PC-3 (cell line): ENCODE results near the gene CFAP299. TPM values are rescaled to one million over a fixed set of nuclear protein-coding genes. Genes with fewer than 3 reads are reported as not detected.
A peak's percentile ranks its signal among the peaks of the same experiment; 100 is the strongest.

ENCODE experiments used
- ATAC-seq: fragments of 200-7000 bp; cut with Tn5 transposase; 2 replicates; pipeline ENCODE4 v1.9.1; 2020; ENCODE audit warnings: mild to moderate bottlenecking, moderate library complexity
- BruUV-seq: library from RNA; stranded (reverse); fragments of 400-500 nt; replicated peaks from 2 replicates; lab custom pipeline; 2021; lab: Mats Ljungman, UMichigan
- CTCF ChIA-PET: fragments of 300-600 bp; sonication (Branson Sonifier 250); formaldehyde crosslinking; loops from one replicate; lab custom pipeline; 2022; ENCODE audit warnings: antibody characterized with exemption; lab: Charles Lee
- POLR2A ChIA-PET: fragments of 300-600 bp; sonication (Branson Sonifier 250); formaldehyde crosslinking; loops from one replicate; lab custom pipeline; 2022; ENCODE audit warnings: antibody characterized with exemption; ENCODE audit not compliant: unreplicated experiment; lab: Charles Lee
- DNase-seq: peaks from one replicate; pipeline ENCODE4 v3.0.0-alpha.2; 2015
- H2AFZ ChIP-seq: fragments of 300-600 bp; sonication (generic); 2 replicates; pipeline ENCODE4 v1.6.0; 2016; ENCODE audit warnings: antibody characterized with exemption, low read length
- H3F3A ChIP-seq: fragments of 300-600 bp; sonication (generic); one replicate; pipeline ENCODE4 v1.6.0; 2017; ENCODE audit warnings: antibody characterized with exemption, low read length, control low read depth, mild to moderate bottlenecking; ENCODE audit not compliant: unreplicated experiment
- H3K27ac ChIP-seq: fragments of 300-600 bp; sonication (generic); 2 replicates; pipeline ENCODE4 v1.5.1; 2016; ENCODE audit warnings: mild to moderate bottlenecking, low read length
- H3K27me3 ChIP-seq: fragments of 300-600 bp; sonication (generic); 2 replicates; pipeline ENCODE4 v1.6.1; 2016; ENCODE audit warnings: low read length, mixed read lengths
- H3K36me3 ChIP-seq: fragments of 300-600 bp; sonication (generic); 2 replicates; pipeline ENCODE4 v1.6.1; 2016; ENCODE audit warnings: low read depth, mixed run types, low read length, mixed read lengths
- H3K4me1 ChIP-seq: fragments of 300-600 bp; sonication (generic); 2 replicates; pipeline ENCODE4 v1.5.1; 2016; ENCODE audit warnings: low read length; ENCODE audit not compliant: insufficient read depth
- H3K4me2 ChIP-seq: fragments of 300-600 bp; sonication (generic); 2 replicates; pipeline ENCODE4 v1.6.0; 2016; ENCODE audit warnings: low read length
- H3K4me3 ChIP-seq: fragments of 300-600 bp; sonication (generic); 2 replicates; pipeline ENCODE4 v1.5.1; 2016; ENCODE audit warnings: mild to moderate bottlenecking, low read length, mixed read lengths
- H3K79me2 ChIP-seq: fragments of 300-600 bp; sonication (generic); 2 replicates; pipeline ENCODE4 v1.6.1; 2017; ENCODE audit warnings: low read length, mixed read lengths
- H3K9ac ChIP-seq: fragments of 300-600 bp; sonication (generic); 2 replicates; pipeline ENCODE4 v1.6.0; 2016; ENCODE audit warnings: mild to moderate bottlenecking, low read length
- H3K9me2 ChIP-seq: fragments of 300-600 bp; sonication (generic); replicated peaks from 2 replicates; pipeline ENCODE4 v1.6.1; 2016; ENCODE audit warnings: mixed run types, low read length, mixed read lengths
- H3K9me3 ChIP-seq: fragments of 300-600 bp; sonication (generic); 2 replicates; pipeline ENCODE4 v1.6.1; 2016; ENCODE audit warnings: low read length, mixed read lengths
- H4K20me1 ChIP-seq: fragments of 300-600 bp; sonication (generic); 2 replicates; pipeline ENCODE4 v1.6.1; 2016; ENCODE audit warnings: low read length, mixed read lengths
- EZH2 ChIP-seq: fragments of 300-600 bp; sonication (generic); IDR thresholded peaks from one replicate; pipeline ENCODE4 v1.6.1; 2017; ENCODE audit warnings: antibody characterized with exemption, mild to moderate bottlenecking, low read length; ENCODE audit not compliant: unreplicated experiment
- EZH2phosphoT487 ChIP-seq: fragments of 300-600 bp; sonication (generic); IDR thresholded peaks from 2 replicates; pipeline ENCODE4 v1.6.1; 2018; ENCODE audit warnings: mild to moderate bottlenecking, antibody characterized with exemption, low read length, borderline replicate concordance
- intact Hi-C: fragments of 100-400 bp; cut with micrococcal nuclease; formaldehyde crosslinking; loops from 2 replicates; pipeline ENCODE4 v1.9.0; 2023
- total RNA-seq: library from RNA; depleted of rRNA; stranded (reverse); fragments of >200 nt; gene quantifications from 2 replicates; pipeline ENCODE4 v1.2.3, GENCODE V29; 2014
- TF ChIP-seq, protein P1 (sequence below): fragments of 300-600 bp; sonication (generic); conservative IDR thresholded peaks from 2 replicates; pipeline ENCODE4 v1.5.1; 2017; ENCODE audit warnings: antibody characterized with exemption, low read depth, mild to moderate bottlenecking, low read length

Gene CFAP299
- total RNA-seq, 1 experiment from 2014 or later: not detected

DNA sequence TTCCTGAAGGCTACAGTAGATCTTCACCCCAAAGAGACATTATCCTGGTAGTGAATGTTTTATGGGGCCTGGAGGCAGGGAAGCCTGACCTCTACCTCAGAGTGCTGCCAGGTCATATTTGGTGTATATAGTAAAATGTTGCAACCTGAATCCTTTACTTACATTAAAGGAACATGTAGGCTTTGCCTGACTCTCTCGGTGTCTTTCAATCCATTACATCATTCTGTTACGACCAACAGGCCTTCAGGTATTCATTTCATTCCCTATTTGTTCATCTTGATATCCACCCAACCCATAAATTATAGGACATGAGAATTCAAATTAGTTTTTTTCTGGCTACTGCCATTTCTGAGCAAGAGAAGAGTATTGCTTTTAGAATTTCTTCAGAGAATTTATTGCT, 116.5 kb downstream of the CFAP299 start:
- intact Hi-C loops: loop anchor here (2.0 to 5.0 kb wide), 6 partner anchors 85 to 590 kb away; no protein-coding TSS in a partner anchor
- ATAC-seq: no peak; the same call in 1 of the 2 replicates
- H3K9me3 ChIP-seq: no peaks in the 10 kb centered on the region
- BruUV-seq: no TSS peak
- no peaks in the 10 kb centered on the region for H3K27me3 ChIP-seq
- H3F3A ChIP-seq: peaks cover 9% of the 10 kb centered on the region
- no peaks in the 10 kb centered on the region for H3K9me2 ChIP-seq
- H3K79me2 ChIP-seq: no peaks in the 10 kb centered on the region
- peak overlapping the region; percentile 14; the same call in 1 of the 2 replicates for H2AFZ ChIP-seq
- H3K9ac ChIP-seq: peak overlapping the region; percentile 68
- peaks cover 59% of the 10 kb centered on the region for H3K4me1 ChIP-seq
- DNase-seq: peak; percentile 32
- no peak overlapping the region for H3K4me3 ChIP-seq
- H3K4me2 ChIP-seq: peak overlapping the region; percentile 33
- POLR2A ChIA-PET: no interaction called here
- CTCF ChIA-PET: no interaction called here
- TF ChIP-seq EZH2phosphoT487 (no peak), EZH2 (no peak)
- TF ChIP-seq, protein P1, sequence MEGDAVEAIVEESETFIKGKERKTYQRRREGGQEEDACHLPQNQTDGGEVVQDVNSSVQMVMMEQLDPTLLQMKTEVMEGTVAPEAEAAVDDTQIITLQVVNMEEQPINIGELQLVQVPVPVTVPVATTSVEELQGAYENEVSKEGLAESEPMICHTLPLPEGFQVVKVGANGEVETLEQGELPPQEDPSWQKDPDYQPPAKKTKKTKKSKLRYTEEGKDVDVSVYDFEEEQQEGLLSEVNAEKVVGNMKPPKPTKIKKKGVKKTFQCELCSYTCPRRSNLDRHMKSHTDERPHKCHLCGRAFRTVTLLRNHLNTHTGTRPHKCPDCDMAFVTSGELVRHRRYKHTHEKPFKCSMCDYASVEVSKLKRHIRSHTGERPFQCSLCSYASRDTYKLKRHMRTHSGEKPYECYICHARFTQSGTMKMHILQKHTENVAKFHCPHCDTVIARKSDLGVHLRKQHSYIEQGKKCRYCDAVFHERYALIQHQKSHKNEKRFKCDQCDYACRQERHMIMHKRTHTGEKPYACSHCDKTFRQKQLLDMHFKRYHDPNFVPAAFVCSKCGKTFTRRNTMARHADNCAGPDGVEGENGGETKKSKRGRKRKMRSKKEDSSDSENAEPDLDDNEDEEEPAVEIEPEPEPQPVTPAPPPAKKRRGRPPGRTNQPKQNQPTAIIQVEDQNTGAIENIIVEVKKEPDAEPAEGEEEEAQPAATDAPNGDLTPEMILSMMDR: no peak
- H3K27ac ChIP-seq: peak overlapping the region; percentile 90
- H4K20me1 ChIP-seq: no peaks in the 10 kb centered on the region
- no peaks in the 10 kb centered on the region for H3K36me3 ChIP-seq

DNA sequence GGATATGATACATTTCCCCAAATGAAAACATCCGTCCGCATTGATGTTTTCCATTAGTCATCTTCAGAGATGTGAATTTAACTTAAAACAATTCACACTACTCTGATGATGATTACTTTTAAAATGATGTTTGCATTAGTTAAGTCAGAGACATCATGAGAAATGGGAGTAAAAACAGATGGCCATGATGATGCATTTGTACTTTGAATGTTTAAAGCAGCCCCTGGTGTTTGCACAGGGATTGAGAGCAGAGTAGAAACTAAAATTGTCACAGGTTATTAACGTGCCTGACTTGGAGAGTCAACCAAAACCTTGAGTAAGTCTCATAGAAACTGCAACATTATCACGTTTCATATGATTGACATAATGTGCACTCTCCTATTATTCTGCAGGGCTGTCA, 117.2 kb downstream of the CFAP299 start:
- H3K4me1 ChIP-seq: peaks cover 56% of the 10 kb centered on the region
- intact Hi-C loops: loop anchor here (2.0 to 5.0 kb wide), 6 partner anchors 85 to 590 kb away; no protein-coding TSS in a partner anchor
- H2AFZ ChIP-seq: no peak overlapping the region
- H3K4me2 ChIP-seq: peak overlapping the region; percentile 33; the same call in 1 of the 2 replicates
- BruUV-seq: no TSS peak
- no peak for TF ChIP-seq EZH2phosphoT487
- TF ChIP-seq, protein P1: no peak
- no peak for TF ChIP-seq EZH2
- no peaks in the 10 kb centered on the region for H3K36me3 ChIP-seq
- ChIA-PET CTCF (no interaction called here), POLR2A (no interaction called here)
- ATAC-seq (peak; percentile 57), DNase-seq (peak; percentile 74)
- H3K4me3 ChIP-seq: no peak overlapping the region
- H3F3A ChIP-seq: peaks cover 9% of the 10 kb centered on the region
- peak overlapping the region; percentile 65 for H3K9ac ChIP-seq
- H3K9me2 ChIP-seq: no peaks in the 10 kb centered on the region
- H3K27ac ChIP-seq: peak overlapping the region; percentile 90
- no peaks in the 10 kb centered on the region for H3K9me3 ChIP-seq
- H3K27me3 ChIP-seq: no peaks in the 10 kb centered on the region
- H4K20me1 ChIP-seq: no peaks in the 10 kb centered on the region
- H3K79me2 ChIP-seq: no peaks in the 10 kb centered on the region

DNA sequence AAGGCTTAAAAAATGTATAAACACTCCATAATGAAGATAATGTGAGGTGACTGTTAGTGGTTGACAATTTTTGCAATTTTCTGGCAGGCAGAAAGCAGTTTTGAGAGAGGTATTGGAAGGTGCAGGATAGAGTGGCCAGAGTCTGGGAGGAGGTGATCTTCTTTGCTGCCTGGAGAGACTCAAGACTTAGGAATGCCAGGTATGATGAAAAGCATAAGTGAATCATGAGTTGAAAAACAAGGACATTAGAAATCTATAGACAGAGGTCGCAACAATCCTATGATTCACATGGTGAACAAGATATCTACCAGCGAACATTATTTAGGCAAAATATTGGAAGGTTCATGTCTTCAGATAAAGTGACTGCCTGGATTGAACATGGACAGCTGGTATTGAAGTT, 118.5 kb downstream of the CFAP299 start:
- Histone ChIP-seq H3K79me2 (no peaks in the 10 kb centered on the region), H3K27me3 (no peaks in the 10 kb centered on the region), H3K36me3 (no peaks in the 10 kb centered on the region), H3K4me2 (peak overlapping the region; percentile 81), H3K27ac (peak overlapping the region; percentile 90), H3K4me3 (peak overlapping the region; percentile 42), H3K9me3 (no peaks in the 10 kb centered on the region), H3K4me1 (peaks cover 51% of the 10 kb centered on the region), H2AFZ (0 out of 2 replicates have a peak overlapping the region, but pooled peaks have one; percentile 52), H3K9ac (peak overlapping the region; percentile 50), H4K20me1 (no peaks in the 10 kb centered on the region), H3K9me2 (no peaks in the 10 kb centered on the region), H3F3A (peaks cover 9% of the 10 kb centered on the region)
- no TSS peak for BruUV-seq
- TF ChIP-seq EZH2phosphoT487 (no peak), EZH2 (no peak)
- TF ChIP-seq, protein P1: no peak
- DNase-seq: peak; percentile 88
- intact Hi-C loops: loop anchor here (5.0 kb wide), 5 partner anchors 83 to 588 kb away; no protein-coding TSS in a partner anchor
- ChIA-PET POLR2A (no interaction called here), CTCF (no interaction called here)
- ATAC-seq: peak; percentile 84
